Left ventricle myocardium inferior (tissue), 1 donor: ENCODE measurements around the gene SIN3A. TPM values are rescaled to one million over a fixed set of nuclear protein-coding genes. Genes with fewer than 3 reads are reported as not detected.

Source experiments
- DNase-seq: peaks from one replicate; pipeline ENCODE4 v3.0.0-alpha.2; 2020
- H3K27ac ChIP-seq: fragments of 200-600 bp; replicated peaks from 2 replicates; pipeline ENCODE4 v1.8.0; 2021
- H3K27me3 ChIP-seq: fragments of 200-600 bp; 2 replicates; pipeline ENCODE4 v1.8.0; 2021; ENCODE audit warnings: low read depth
- H3K36me3 ChIP-seq: fragments of 200-600 bp; 2 replicates; pipeline ENCODE4 v1.8.0; 2021
- H3K4me1 ChIP-seq: fragments of 200-600 bp; 2 replicates; pipeline ENCODE4 v1.8.0; 2021
- H3K4me3 ChIP-seq: fragments of 200-600 bp; 2 replicates; pipeline ENCODE4 v1.8.0; 2021; ENCODE audit warnings: mild to moderate bottlenecking, moderate library complexity
- H3K9me3 ChIP-seq: fragments of 200-600 bp; replicated peaks from 2 replicates; pipeline ENCODE4 v1.8.0; 2021
- CTCF ChIP-seq: fragments of 200-600 bp; IDR thresholded peaks from 2 replicates; pipeline ENCODE4 v1.8.0; 2021; ENCODE audit warnings: antibody characterized with exemption, mild to moderate bottlenecking, borderline replicate concordance
- intact Hi-C: fragments of 100-400 bp; cut with micrococcal nuclease; formaldehyde crosslinking; loops from one replicate; pipeline ENCODE4 v1.11.0; 2022
- total RNA-seq: library from RNA; stranded (reverse); fragmentation: NEBNext Ultra II Directional; extraction: Animal tissue kit (Norgen Biotek cat#: 25700); gene quantifications from one replicate; pipeline ENCODE4 v1.2.1, GENCODE V29; 2021
- donor health status: DM: no; HTN: yes; CAD: no; lungs with severe emphysema.

SIN3A gene
- total RNA-seq, 1 donor from 2014 or later = 28.0 TPM

- intact Hi-C loops = loop anchor here (5.0 kb wide), 1 partner anchor 86 kb away; the partner anchor contains the start of gene MAN2C1
- no peaks in the 10 kb centered on the region for H3K9me3 ChIP-seq
- H3K27ac ChIP-seq = peak overlapping the region; percentile 97
- DNase-seq = peak; percentile 41
- peaks cover 63% of the 10 kb centered on the region for H3K4me1 ChIP-seq
- H3K27me3 ChIP-seq = no peaks in the 10 kb centered on the region
- H3K4me3 ChIP-seq = peak overlapping the region; percentile 93
- no peak for TF ChIP-seq CTCF
- no peaks in the 10 kb centered on the region for H3K36me3 ChIP-seq
Observed at GRCh38 chr15:75452865-75453702, 1.6 kb upstream of the SIN3A start.

- Histone ChIP-seq H3K4me3 (peak overlapping the region; percentile 93), H3K9me3 (no peaks in the 10 kb centered on the region), H3K36me3 (no peaks in the 10 kb centered on the region), H3K27ac (peak overlapping the region; percentile 97), H3K27me3 (no peaks in the 10 kb centered on the region), H3K4me1 (peaks cover 68% of the 10 kb centered on the region)
- intact Hi-C loops = loop anchor here (5.0 kb wide), 1 partner anchor 85 kb away; the partner anchor contains the start of gene MAN2C1
- no peak for TF ChIP-seq CTCF
- DNase-seq = peak; percentile 86
Observed at GRCh38 chr15:75452364-75452864, 924 bp upstream of the SIN3A start.

GRCh38 chr15:75451202-75451673 is 252 bp downstream of the SIN3A start:
- H3K9me3 ChIP-seq = no peaks in the 10 kb centered on the region
- intact Hi-C loops = loop anchor here (5.0 kb wide), 1 partner anchor 84 kb away; the partner anchor contains the start of gene MAN2C1
- peaks cover 71% of the 10 kb centered on the region for H3K4me1 ChIP-seq
- no peaks in the 10 kb centered on the region for H3K36me3 ChIP-seq
- no peaks in the 10 kb centered on the region for H3K27me3 ChIP-seq
- H3K27ac ChIP-seq = peak overlapping the region; percentile 97
- no peak for TF ChIP-seq CTCF
- peak overlapping the region; percentile 93 for H3K4me3 ChIP-seq
- no peak for DNase-seq

GRCh38 chr15:75450307-75451201 is 936 bp downstream of the SIN3A start:
- no peaks in the 10 kb centered on the region for H3K36me3 ChIP-seq
- peak; percentile 97 for DNase-seq
- no peaks in the 10 kb centered on the region for H3K27me3 ChIP-seq
- no peaks in the 10 kb centered on the region for H3K9me3 ChIP-seq
- TF ChIP-seq CTCF = no peak
- intact Hi-C loops = loop anchor here (5.0 kb wide), 1 partner anchor 83 kb away; the partner anchor contains the start of gene MAN2C1
- H3K4me3 ChIP-seq = peak overlapping the region; percentile 93
- H3K27ac ChIP-seq = peak overlapping the region; percentile 97
- H3K4me1 ChIP-seq = peaks cover 65% of the 10 kb centered on the region
